A673 (cell line): ENCODE measurements around the gene PPM1M. TPM values are rescaled to one million over a fixed set of nuclear protein-coding genes. Genes with fewer than 3 reads are reported as not detected.

ENCODE experiments used
- BruUV-seq: library from RNA; stranded (reverse); fragments of 400-500 nt; replicated peaks from 2 replicates; lab custom pipeline; 2021; lab: Mats Ljungman, UMichigan
- CTCF ChIA-PET: fragments of 300-600 bp; sonication (Branson Sonifier 250); formaldehyde crosslinking; loops from one replicate; lab custom pipeline; 2022; ENCODE audit warnings: antibody characterized with exemption; lab: Charles Lee
- POLR2A ChIA-PET: fragments of 300-600 bp; sonication (Branson Sonifier 250); formaldehyde crosslinking; loops from one replicate; lab custom pipeline; 2022; ENCODE audit warnings: antibody characterized with exemption; ENCODE audit not compliant: low non-redundant PET; lab: Charles Lee
- DNase-seq: peaks from one replicate; pipeline ENCODE4 v3.0.0-alpha.2; 2015; ENCODE audit warnings: low spot score
- H3K27ac ChIP-seq: fragments of 200-600 bp; sonication (generic); 2 replicates; pipeline ENCODE4 v1.5.1; 2016; ENCODE audit warnings: mixed run types, low read depth, mild to moderate bottlenecking, mixed read lengths, antibody characterized with exemption, low read length; ENCODE audit not compliant: poor library complexity, severe bottlenecking
- H3K27me3 ChIP-seq: fragments of 200-600 bp; sonication (generic); replicated peaks from 2 replicates; pipeline ENCODE4 v1.6.1; 2017; ENCODE audit warnings: mixed run types, low read depth, mild to moderate bottlenecking, mixed read lengths, antibody characterized with exemption, low read length; ENCODE audit not compliant: insufficient read depth, poor library complexity
- H3K36me3 ChIP-seq: fragments of 200-600 bp; sonication (generic); 2 replicates; pipeline ENCODE4 v1.6.1; 2016; ENCODE audit warnings: mixed run types, mild to moderate bottlenecking, mixed read lengths, antibody characterized with exemption, low read length; ENCODE audit not compliant: insufficient read depth, poor library complexity, severe bottlenecking
- H3K4me1 ChIP-seq: fragments of 200-600 bp; sonication (generic); 2 replicates; pipeline ENCODE4 v1.6.1; 2017; ENCODE audit warnings: mixed run types, mild to moderate bottlenecking, mixed read lengths, antibody characterized with exemption, low read length; ENCODE audit not compliant: insufficient read depth, poor library complexity, severe bottlenecking
- H3K4me3 ChIP-seq: fragments of 200-600 bp; sonication (generic); 2 replicates; pipeline ENCODE4 v1.5.1; 2016; ENCODE audit warnings: low read depth, mixed run types, mild to moderate bottlenecking, mixed read lengths, low read length; ENCODE audit not compliant: poor library complexity, severe bottlenecking
- H3K9me3 ChIP-seq: fragments of 200-600 bp; sonication (generic); 2 replicates; pipeline ENCODE4 v1.6.1; 2016; ENCODE audit warnings: mixed run types, low read depth, mild to moderate bottlenecking, mixed read lengths, antibody characterized with exemption, low read length; ENCODE audit not compliant: poor library complexity, severe bottlenecking
- CTCF ChIP-seq: fragments of 300-800, 200-600 bp; sonication (generic); conservative IDR thresholded peaks from 2 replicates; pipeline ENCODE4 v1.5.1; 2017; ENCODE audit warnings: low read depth, mild to moderate bottlenecking, antibody characterized with exemption, low read length, moderate library complexity, mixed read lengths
- EZH2 ChIP-seq: fragments of 200-600 bp; sonication (generic); IDR thresholded peaks from 2 replicates; pipeline ENCODE4 v1.6.1; 2017; ENCODE audit warnings: borderline replicate concordance, low read depth, mild to moderate bottlenecking, mixed read lengths, antibody characterized with exemption, low read length; ENCODE audit not compliant: poor library complexity, severe bottlenecking
- intact Hi-C: fragments of 100-400 bp; cut with micrococcal nuclease; formaldehyde crosslinking; loops from one replicate; pipeline ENCODE4 v1.10.0; 2022; ENCODE audit not compliant: unreplicated experiment
- total RNA-seq: library from RNA; stranded (reverse); gene quantifications from 2 replicates; pipeline ENCODE4 v1.2.3, GENCODE V29; 2021

The PPM1M gene
- total RNA-seq, 1 experiment from 2014 or later: 3.6 TPM

DNA sequence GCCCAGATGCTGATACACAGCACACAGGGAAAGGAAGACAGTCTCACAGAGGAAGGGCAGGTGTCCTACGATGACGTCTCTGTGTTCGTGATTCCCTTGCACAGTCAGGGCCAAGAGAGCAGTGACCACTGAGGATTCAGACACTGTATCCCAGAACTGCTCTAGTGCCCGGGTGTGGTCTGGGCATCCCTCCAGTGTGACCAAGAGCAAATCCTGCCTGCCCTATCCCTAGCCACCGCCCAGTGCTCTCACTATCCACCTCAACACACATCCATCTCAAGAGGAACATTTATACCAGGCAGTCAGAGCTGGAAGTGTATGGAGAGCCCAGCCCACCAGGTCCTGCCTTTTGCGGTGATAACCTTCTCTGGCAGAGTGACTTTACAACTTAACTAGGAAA is 4.1 kb downstream of the PPM1M start:
- BruUV-seq: no TSS peak
- Histone ChIP-seq H3K27ac (no peak overlapping the region), H3K36me3 (peaks cover 10% of the 10 kb centered on the region), H3K4me3 (no peak overlapping the region), H3K9me3 (no peaks in the 10 kb centered on the region), H3K4me1 (no peaks in the 10 kb centered on the region), H3K27me3 (no peaks in the 10 kb centered on the region)
- ChIA-PET CTCF (no interaction called here), POLR2A (no interaction called here)
- intact Hi-C loops: no loop called here
- DNase-seq: no peak
- no peak for TF ChIP-seq EZH2
- TF ChIP-seq CTCF: no peak

DNA sequence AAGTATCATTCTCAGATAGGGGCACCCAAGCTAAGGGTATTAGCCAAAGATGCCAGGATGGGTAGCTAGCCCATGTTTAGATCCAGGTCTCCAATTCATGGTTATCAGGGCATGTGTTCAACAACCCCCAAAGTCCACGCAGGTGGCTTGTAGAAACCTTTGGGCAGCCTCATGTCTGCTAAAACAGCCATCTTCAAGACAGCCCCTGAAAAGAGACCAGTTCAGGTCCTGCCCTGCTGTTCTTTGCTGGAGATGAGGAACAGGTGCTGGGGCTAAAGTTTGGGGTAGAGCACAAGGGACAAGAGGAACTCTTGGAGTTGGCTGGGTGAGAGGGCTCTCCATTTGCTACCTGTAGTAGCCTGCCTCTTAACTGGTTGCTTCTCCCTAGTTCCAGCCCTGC is 4.6 kb downstream of the PPM1M start:
- ChIA-PET POLR2A (no interaction called here), CTCF (no interaction called here)
- Histone ChIP-seq H3K9me3 (no peaks in the 10 kb centered on the region), H3K27ac (no peak overlapping the region), H3K36me3 (peaks cover 11% of the 10 kb centered on the region), H3K4me3 (no peak overlapping the region), H3K4me1 (no peaks in the 10 kb centered on the region), H3K27me3 (no peaks in the 10 kb centered on the region)
- DNase-seq: no peak
- no peak for TF ChIP-seq CTCF
- no peak for TF ChIP-seq EZH2
- intact Hi-C loops: no loop called here
- BruUV-seq: no TSS peak

DNA sequence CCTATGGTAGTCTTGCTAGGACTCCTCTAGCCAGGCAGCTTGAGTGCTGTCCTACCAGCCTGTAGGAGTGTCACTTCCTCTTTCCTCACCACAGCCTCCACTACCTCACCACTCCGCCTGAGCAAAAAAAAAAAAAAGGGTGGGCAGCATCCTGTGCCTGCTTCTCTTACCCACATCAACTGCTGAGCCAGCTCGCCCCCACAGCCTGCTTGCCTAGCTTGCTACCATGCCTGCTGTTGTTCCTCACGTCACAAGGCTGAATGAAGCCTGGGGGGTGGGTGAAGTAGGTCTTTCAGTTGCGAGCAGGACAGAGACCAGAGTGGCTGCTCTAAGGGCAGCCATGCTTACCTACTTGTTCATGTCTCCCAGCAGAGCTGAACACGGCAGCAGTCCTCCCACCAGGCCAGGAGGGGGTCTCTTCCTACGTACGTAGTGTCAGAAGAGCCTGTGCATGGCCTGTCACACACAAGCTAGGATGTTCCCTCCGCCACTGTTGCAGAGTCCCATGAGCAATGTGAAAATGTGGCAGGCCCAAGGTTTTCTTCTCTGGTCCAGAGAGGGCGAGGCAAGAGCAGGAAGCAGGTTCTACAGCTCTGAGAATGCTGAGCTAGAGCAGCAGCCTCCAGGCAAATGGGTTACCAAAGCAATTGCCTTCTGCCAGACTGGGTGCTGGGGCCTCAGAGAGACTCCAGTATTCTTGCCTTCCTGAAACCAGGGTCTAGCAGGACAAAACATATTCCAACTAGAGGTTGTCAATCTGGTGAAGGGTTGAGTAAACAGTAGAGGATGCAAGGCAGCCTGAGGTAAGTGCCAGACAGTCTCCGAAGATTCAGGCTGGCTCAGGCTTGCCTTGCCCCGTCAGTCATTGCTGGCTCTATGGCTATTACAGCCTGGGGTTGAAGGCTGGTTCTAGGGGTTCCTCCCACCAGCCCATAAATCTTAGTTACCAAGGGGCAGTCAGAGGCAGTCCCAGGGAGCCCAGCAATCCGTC is 8.1 kb downstream of the PPM1M start:
- ChIA-PET CTCF (no interaction called here), POLR2A (no interaction called here)
- Histone ChIP-seq H3K36me3 (peaks cover 31% of the 10 kb centered on the region), H3K27me3 (no peaks in the 10 kb centered on the region), H3K9me3 (no peaks in the 10 kb centered on the region), H3K4me1 (no peaks in the 10 kb centered on the region), H3K4me3 (no peak overlapping the region), H3K27ac (no peak overlapping the region)
- DNase-seq: no peak
- TF ChIP-seq EZH2 (no peak), CTCF (no peak)
- intact Hi-C loops: no loop called here
- no TSS peak for BruUV-seq
